Measurements from ENCODE around the gene MYCN.

Gene MYCN

DNA sequence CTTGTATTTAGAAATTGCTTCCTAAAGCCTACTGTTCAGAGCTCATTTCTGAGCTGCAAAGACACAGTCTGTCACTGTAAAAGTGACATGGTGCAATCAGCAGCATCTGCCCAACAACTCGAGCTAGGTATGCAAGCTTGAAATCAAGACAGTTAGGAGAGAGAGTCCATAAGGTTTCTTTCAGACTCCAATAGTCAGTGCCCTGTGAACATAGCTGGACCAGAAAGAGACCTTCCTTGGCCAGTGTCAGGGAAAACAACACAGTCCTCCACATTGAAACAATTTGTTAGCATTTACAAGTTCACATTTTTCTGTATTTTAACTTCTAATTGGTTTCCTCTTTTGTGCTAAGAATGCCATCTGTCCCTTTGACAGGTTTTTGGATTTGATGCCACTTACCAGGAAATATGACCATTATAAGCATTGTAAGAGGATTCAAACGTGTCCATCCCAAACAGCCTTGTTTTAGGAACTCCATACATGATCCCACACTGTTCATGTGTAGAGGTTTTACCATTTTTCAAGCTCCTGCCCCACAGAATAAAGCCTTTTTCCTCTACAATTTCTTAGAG is 8.9 kb upstream of the MYCN start:
- no peak for DNase-seq (ENCODE audit: low spot score)

DNA sequence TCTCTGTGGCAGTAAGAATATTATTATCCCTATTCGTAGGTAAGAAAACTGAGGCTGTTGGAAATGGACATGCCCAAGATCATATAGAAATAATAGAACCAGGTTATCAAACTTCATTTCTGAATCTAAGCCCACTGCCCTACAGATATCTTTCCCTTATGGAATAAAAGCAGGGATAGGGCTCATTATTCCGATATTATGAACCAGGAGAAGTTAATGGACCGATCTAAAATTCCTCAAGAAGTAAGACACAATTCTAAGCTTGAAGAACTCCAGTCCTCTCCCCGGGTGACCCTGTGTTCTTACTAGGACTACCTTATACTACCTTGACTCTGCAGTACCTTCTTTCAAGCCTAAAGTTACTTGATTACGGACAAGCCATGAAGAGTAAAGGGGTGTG is 8.4 kb upstream of the MYCN start:
- DNase-seq (ENCODE audit: low spot score), result no peak

DNA sequence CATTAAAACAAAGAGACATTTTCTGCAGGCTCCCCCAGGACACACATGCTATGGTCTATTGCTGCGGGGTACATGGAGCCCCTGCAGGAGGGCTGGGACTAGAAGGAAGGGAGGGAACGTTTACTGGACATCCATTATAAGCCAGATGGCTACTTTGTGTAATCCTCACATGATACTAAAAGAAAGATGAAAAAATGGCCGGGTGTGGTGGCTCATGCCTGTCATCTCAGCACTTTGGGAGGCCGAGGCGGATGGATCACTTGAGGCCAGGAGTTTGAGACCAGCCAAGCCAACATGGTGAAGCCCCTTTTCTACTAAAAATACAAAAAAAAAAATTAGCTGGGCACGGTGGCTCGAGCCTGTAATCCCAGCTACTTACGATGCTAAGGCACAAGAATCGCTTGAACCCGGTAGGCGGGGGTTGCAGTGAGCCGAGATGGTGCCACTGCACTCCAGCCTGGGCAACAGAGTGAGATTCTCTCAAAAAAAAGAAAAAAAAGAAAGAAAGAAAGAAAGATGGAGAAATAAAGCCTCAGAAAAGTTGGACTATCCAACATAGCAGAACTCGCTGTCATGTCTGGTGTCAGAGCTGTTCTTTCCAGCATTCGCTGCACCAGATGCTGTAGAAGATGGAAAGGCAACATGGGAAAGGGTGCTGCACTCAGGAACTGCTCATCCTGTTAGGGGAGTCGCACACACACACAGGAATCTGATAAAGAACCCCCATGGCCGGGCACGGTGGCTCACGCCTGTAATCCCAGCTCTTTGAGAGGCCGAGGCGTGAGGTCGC is 7.8 kb upstream of the MYCN start:
- no peak for DNase-seq (ENCODE audit: low spot score)

DNA sequence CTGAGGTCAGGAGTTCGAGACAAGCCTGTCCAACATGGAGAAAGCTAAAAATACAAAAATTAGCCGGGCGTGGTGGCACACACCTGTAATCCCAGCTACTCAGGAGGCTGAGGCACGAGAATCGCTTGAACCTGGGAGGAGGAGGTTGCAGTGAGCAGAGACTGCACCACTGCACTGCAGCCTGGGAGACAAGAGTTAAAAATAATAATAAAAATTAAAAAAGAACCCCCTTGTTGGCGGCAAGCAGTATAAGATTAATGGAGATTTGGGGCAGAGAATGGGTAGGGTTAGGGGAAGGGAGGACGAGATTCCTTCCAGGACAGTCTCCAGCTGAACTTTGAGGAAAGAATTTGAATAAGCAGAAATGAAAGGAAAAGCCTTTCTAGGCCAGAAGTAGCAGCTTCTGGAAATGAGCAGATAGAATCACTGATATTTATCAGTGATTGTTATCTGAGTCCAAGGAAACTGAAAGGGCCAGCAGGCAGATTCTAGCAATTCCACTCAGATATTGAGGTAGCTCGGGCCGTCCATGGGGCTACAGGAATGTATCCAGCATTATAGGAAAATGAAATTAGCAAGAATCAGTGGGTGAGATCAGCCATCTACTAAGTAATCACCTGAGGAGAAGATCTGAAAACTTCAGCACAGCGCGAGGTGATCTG is 7.0 kb upstream of the MYCN start:
- no peak for DNase-seq (ENCODE audit: low spot score)

DNA sequence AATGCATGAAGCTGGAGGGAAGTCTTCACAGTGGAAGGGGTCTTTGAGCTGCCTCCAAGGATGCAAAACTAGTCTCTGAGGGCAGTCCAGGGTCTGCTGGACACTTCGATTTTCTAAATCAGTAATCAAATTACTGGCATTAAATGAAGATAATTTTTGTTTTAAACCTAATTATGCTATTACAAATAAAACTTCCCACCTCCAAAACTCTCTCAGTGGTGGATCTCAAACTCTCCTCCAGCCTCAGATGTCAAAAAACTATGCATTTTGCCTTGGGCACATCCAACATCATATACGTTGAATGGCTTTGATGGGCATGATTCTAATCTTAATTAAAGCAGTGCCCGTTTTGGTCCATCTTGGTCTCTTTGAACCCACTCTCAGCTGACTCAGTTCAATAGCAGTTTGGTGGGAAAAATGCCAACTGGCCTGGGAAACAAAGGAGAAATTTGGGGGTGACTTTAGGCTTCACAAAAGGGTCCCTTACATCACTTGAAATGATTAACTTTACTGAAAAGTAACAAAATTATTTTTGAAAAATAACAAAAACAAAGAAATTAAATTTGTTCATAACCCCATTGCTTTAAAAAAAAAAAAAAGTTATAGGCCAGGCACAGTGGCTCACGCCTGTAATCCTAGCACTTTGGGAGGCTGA is 5.9 kb upstream of the MYCN start:
- DNase-seq (ENCODE audit: low spot score), result no peak

DNA sequence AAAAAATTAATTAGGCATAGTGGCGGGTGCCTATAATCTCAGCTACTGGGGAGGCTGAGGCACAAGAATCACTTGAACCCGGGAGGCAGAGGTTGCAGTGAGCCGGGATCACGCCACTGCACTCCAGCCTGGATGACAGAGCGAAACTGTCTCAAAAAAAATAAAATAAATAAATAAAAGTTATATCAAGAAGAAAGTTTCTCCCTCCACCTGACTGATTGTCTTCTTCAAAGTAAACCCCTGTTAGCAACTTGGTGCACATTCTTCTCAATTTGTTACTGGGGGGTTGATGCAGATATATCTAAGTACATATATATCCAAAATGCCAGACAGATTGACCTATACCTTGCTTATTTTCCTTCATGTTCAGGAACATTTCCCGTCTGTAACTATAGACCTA is 5.2 kb upstream of the MYCN start:
- DNase-seq (ENCODE audit: low spot score), result no peak

DNA sequence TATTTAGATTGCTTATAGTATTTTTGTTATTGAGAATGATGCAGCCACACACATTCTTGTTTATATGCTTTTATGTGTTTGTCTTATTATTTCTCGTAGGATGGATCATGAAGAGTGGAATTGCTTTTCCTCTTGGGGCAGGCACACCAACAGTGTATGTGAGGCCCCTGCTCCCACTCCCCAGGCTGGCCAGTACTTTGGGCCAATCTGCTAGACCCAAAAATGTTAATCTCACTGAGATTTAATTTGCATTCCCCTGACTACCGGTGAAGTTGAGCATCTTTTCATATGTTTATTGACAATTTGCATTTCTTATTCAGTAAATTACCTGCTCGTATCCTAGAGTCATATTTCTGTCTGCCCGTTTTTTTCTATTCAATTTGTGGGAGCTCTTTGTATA is 4.7 kb upstream of the MYCN start:
- DNase-seq (ENCODE audit: low spot score), result no peak

DNA sequence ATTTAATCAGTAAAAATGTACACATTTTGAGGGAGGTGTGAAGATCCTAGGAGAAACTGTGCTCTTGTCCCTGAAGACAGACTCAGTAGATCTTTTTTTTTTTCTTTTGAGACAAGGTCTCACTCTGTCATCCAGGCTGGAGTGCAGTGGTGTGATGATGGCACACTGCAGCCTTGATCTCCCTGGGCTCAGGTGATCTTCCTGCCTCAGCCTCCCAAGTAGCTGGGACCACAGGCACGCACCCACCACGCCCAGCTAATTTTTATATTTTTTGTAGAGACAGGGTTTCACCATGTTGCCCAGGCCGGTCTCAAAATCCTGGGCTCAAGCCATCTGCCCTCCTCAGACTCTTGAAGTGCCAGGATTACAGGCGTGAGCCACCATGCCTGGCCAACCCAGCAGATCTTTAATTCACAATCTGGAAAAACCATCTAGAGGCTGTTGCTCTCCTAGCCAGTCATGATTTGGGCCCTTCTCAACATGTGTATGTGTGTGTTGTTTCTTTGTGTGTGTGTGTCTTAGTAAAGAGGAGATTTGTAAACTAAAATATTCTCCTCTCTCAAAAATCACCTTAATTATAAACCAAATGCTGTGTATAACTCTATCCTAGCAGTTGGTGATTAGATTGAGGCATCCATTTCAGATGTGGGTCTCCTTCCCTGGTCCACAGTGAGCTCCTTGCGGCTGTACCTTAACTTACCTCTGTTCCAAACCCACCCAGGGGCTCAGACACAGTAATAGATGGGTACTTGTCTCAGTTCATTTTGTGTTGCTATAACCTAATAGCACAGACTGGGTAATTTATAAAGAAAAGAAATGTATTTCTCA is 3.9 kb upstream of the MYCN start:
- DNase-seq (ENCODE audit: low spot score), result no peak

DNA sequence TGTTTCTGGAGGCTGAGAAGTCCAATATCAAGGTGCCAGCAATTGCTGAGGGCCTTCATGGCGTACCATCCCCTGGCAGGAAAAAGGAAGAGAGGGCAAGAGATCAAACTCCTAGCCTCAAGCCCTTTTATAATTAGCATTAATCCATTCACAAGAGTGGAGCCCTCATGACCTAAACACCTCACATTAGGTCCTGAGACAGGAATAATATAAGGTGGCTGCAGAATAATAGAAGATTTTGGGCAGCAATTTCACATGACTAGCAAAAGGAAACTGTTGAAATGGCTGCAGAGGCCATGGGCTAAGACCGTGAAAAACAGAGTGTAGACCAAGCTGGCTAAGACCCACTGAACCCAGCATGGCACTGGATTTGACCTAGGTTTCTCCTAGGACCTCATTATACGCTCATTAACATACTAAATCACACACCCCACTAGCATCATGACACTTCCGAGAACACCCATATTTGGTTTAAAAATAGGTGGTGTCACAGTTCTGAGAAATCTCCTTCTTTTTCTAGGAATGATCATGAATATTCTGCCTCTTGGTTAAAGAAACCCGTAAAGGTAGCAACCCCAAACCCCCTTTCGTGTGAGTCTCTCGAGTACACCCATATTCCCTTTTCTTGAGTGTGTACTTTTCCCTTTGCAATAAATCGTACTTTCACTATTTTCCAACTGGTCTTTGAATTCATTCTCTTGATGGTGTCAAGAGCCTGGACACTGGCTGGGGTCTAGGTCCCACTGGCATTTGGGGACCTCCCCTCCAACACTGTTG is 3.1 kb upstream of the MYCN start:
- no peak for DNase-seq (ENCODE audit: low spot score)

DNA sequence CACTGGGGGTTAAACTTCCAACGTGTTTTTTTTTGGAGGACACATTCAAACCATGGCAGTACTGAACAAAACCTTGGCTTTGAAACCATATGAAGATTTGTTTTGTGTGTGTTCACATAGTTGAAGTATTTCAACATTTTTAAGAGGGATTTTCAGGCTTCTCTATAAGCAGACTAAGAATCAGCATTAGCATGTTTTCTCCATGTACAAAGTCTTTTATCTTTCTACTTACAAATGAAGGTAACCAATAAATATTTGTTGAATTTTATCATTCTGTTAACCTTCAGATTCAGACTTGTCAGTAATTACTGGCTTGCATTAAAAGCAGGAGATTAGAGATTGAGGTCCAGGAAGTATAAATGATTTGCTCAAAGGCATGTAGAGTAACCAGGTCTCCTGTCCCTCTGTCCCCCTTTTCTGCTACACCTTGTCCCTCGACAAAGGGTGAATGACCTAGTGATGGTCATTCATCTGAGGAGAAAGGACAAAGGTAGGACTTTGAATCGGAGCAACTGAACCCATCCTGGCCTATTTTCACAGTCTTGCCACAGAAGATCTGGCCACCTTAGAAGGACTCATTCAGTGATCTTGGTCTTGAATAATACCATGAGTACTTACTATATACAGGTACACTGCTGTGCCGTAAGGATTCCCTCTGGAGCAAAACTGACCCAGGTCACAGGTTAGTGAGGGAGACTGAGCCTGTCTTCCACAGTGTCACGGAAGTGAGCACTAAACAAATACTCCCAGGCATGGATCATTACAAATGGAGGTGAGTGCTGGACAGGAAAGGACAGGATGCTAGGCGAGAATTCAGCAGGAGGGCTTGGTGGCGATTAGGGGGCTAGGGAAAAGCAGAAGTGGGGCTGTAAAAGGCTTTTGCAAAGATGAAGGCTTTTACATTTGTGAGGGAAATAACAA is 2.2 kb upstream of the MYCN start:
- no peak for DNase-seq (ENCODE audit: low spot score)

DNA sequence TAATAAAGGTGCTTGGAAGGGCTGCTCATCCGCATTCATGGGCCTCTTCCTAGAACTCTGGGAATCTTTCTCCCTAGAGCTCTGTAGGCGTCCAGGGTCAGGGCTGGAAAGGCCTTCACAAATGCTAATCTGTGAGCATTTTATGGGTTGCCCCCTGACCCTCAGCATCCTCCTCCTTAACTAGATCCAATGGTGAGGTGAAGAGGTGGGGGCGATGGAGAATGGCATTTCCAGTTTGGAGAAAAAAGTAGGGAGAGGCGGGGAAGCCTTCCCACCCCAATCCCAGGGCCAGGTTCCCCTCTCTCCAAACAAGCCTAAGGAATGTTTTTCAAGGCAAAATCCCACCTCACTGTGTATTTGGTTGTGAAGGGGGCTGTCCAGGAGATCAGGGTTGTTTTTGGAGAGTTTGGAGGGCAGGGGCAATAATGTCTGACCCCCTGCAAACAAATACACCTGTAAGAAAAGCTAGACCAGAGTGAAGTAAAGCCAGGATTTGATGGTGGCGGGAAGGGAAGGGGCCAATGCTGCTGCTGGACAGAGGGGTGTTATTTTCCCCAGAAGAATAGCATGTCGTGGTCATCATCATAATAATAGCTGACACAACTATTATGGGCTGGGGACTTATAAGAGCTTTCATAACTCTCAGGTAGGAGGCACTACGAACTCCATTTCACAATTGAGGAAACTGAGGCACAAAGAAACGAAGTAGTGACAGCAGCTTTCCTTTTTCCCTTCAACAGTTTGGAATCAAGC is 1.4 kb upstream of the MYCN start:
- no peak for DNase-seq (ENCODE audit: low spot score)

DNA sequence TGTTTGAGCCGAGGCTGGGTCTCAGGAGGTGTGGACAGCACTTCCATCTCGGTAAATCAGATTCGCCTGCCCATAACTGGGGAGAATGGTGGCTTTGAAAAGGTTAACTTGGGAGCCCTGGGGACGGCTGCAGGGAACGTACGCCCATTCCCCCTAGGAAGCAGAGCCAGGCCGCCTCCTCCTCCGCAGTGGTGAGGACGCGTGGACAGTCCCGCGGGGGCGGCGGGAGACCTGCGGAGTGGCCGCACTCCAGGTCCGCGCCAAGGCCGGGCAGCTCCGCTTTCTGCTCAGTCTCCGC is 845 bp upstream of the MYCN start:
- peak; percentile 50 for DNase-seq (ENCODE audit: low spot score)

DNA sequence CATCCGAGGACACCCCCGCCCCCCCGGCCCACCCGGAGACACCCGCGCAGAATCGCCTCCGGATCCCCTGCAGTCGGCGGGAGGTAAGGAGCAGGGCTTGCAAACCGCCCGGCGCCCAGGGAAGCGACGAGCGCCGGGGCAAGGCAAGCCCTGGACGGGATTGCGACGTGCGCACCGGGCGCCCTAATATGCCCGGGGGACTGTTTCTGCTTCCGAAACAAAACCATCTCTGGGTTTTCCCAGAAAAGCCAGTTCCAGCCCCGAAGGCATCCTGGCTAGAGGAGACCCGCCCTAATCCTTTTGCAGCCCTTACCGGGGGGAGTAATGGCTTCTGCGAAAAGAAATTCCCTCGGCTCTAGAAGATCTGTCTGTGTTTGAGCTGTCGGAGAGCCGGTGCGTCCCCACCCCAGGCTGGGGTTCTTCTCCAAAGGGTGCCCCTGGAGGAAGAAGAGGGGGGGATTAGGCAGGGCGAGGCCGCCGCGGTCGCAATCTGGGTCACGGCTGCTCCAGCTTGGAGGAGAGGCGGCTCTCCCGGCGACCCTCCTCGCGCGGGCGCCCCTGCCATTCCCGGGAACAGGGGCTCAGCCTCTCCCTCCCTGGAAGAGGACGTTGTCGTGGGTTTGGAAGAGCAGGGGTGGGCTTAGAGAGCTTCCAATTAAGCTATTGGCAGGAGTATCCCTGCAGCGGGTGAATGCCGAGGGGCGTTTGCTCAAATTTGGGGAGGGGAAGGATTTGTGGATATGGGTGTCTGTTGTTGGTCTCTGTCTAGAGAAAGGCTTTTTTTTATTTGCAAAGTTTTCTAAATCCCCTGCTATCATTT is 521 bp downstream of the MYCN start:
- DNase-seq (ENCODE audit: low spot score), result peak; percentile 47

DNA sequence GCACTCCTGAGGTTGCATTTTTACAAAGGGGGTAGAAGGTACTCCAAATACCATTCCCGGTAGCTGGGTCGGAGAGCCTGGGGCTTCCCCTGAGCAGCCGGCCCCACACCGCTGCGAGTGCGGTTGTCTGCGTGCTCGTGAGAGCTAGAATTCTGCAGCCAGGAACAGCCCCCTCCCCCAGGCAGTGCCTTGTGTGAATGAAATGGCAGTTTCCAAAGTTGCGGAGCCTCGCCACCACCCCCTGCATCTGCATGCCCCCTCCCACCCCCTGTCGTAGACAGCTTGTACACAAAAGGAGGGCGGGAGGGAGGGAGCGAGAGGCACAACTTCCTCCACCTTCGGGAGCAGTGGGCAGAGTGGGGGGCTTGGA is 1.1 kb downstream of the MYCN start:
- DNase-seq (ENCODE audit: low spot score), result peak; percentile 89

DNA sequence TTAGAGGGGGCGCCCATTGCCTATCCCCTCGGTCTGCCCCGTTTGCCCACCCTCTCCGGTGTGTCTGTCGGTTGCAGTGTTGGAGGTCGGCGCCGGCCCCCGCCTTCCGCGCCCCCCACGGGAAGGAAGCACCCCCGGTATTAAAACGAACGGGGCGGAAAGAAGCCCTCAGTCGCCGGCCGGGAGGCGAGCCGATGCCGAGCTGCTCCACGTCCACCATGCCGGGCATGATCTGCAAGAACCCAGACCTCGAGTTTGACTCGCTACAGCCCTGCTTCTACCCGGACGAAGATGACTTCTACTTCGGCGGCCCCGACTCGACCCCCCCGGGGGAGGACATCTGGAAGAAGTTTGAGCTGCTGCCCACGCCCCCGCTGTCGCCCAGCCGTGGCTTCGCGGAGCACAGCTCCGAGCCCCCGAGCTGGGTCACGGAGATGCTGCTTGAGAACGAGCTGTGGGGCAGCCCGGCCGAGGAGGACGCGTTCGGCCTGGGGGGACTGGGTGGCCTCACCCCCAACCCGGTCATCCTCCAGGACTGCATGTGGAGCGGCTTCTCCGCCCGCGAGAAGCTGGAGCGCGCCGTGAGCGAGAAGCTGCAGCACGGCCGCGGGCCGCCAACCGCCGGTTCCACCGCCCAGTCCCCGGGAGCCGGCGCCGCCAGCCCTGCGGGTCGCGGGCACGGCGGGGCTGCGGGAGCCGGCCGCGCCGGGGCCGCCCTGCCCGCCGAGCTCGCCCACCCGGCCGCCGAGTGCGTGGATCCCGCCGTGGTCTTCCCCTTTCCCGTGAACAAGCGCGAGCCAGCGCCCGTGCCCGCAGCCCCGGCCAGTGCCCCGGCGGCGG is 1.7 kb downstream of the MYCN start:
- DNase-seq (ENCODE audit: low spot score), result peak; percentile 40

DNA sequence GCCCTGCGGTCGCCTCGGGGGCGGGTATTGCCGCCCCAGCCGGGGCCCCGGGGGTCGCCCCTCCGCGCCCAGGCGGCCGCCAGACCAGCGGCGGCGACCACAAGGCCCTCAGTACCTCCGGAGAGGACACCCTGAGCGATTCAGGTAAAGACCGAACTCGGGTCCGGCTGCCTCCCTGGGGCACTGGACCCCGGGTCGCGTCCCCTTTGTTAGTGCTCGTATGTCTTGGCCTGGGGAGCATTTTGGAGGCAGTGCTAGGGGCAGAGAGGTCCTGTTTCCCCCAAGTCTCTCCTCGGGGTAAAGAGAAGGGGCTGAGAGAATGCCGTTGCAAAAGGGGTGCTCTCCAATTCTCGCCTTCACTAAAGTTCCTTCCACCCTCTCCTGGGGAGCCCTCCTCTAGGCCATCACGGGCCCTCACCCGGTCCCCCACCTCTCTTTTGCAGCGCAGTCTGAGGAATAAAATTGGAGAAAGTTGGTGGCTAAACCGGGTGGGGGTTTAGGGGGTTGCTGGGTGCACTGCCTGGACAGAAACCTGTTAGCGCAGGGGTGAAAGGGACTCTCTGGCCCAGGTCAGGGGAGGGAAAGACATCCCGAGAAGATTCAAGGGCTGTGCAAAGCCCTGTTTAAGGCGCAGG is 2.5 kb downstream of the MYCN start:
- no peak for DNase-seq (ENCODE audit: low spot score)

Data from HuH-7.5 (cell line).